DOHH2 (cell line): ENCODE results near the gene UBE2Z.

Source experiments
- H3F3A ChIP-seq: fragments of 200-600 bp; sonication (generic), shearing (Covaris generic); 2 replicates; pipeline ENCODE4 v1.6.0; 2016; ENCODE audit warnings: antibody characterized with exemption, mild to moderate bottlenecking; ENCODE audit not compliant: control insufficient read depth, insufficient read depth
- H3K27ac ChIP-seq: fragments of 200-600 bp; sonication (generic); 2 replicates; pipeline ENCODE4 v1.5.1; 2014; ENCODE audit warnings: low read depth, mild to moderate bottlenecking, low read length, moderate library complexity
- H3K27me3 ChIP-seq: fragments of 200-600 bp; sonication (generic); 2 replicates; pipeline ENCODE4 v1.6.1; 2014; ENCODE audit warnings: mild to moderate bottlenecking, low read length, mixed read lengths; ENCODE audit not compliant: control insufficient read depth
- H3K36me3 ChIP-seq: fragments of 200-600 bp; sonication (generic); 2 replicates; pipeline ENCODE4 v1.6.1; 2014; ENCODE audit warnings: mild to moderate bottlenecking, low read length, moderate library complexity, mixed read lengths; ENCODE audit not compliant: control insufficient read depth
- H3K4me1 ChIP-seq: fragments of 200-600 bp; sonication (generic); 2 replicates; pipeline ENCODE4 v1.6.1; 2014; ENCODE audit warnings: mild to moderate bottlenecking, low read length, mixed read lengths; ENCODE audit not compliant: control insufficient read depth
- H3K4me2 ChIP-seq: fragments of 200-600 bp; sonication (generic); 2 replicates; pipeline ENCODE4 v1.6.0; 2014; ENCODE audit warnings: mild to moderate bottlenecking, low read length, moderate library complexity
- H3K4me3 ChIP-seq: fragments of 200-600 bp; sonication (generic); 2 replicates; pipeline ENCODE4 v1.5.1; 2014; ENCODE audit warnings: mild to moderate bottlenecking, low read length, mixed read lengths
- H3K79me2 ChIP-seq: fragments of 200-600 bp; sonication (generic); 2 replicates; pipeline ENCODE4 v1.6.1; 2014; ENCODE audit warnings: mild to moderate bottlenecking, low read length, mixed read lengths; ENCODE audit not compliant: control insufficient read depth
- H3K9me2 ChIP-seq: fragments of 200-600 bp; sonication (generic); replicated peaks from 2 replicates; pipeline ENCODE4 v1.6.1; 2014; ENCODE audit warnings: mild to moderate bottlenecking, low read length, mixed read lengths; ENCODE audit not compliant: control insufficient read depth
- H3K9me3 ChIP-seq: fragments of 200-600 bp; sonication (generic); 2 replicates; pipeline ENCODE4 v1.6.1; 2014; ENCODE audit warnings: antibody characterized with exemption, low read length, mixed read lengths; ENCODE audit not compliant: control insufficient read depth, insufficient read depth
- H4K20me1 ChIP-seq: fragments of 200-600 bp; sonication (generic); 2 replicates; pipeline ENCODE4 v1.6.0; 2014; ENCODE audit warnings: low read depth, mild to moderate bottlenecking, antibody characterized with exemption, low read length, moderate library complexity; ENCODE audit not compliant: control insufficient read depth, insufficient read depth
- EZH2phosphoT487 ChIP-seq: fragments of 200-600 bp; sonication (generic); IDR thresholded peaks from 2 replicates; pipeline ENCODE4 v1.6.1; 2017; ENCODE audit warnings: borderline replicate concordance, mild to moderate bottlenecking, antibody characterized with exemption, low read length, moderate library complexity, mixed read lengths
- TF ChIP-seq, protein P1 (sequence below): fragments of 200-600 bp; sonication (generic); IDR thresholded peaks from one replicate; pipeline ENCODE4 v1.5.1; 2014; ENCODE audit warnings: antibody characterized with exemption, mild to moderate bottlenecking, low read depth, low read length; ENCODE audit not compliant: poor library complexity, severe bottlenecking

Gene UBE2Z

GRCh38 chr17:48878920-48879898, 29.0 kb upstream of the UBE2Z start:
- H3K4me2 ChIP-seq: no peak overlapping the region
- H3K79me2 ChIP-seq: no peaks in the 10 kb centered on the region
- H3F3A ChIP-seq: no peaks in the 10 kb centered on the region
- TF ChIP-seq, protein P1, sequence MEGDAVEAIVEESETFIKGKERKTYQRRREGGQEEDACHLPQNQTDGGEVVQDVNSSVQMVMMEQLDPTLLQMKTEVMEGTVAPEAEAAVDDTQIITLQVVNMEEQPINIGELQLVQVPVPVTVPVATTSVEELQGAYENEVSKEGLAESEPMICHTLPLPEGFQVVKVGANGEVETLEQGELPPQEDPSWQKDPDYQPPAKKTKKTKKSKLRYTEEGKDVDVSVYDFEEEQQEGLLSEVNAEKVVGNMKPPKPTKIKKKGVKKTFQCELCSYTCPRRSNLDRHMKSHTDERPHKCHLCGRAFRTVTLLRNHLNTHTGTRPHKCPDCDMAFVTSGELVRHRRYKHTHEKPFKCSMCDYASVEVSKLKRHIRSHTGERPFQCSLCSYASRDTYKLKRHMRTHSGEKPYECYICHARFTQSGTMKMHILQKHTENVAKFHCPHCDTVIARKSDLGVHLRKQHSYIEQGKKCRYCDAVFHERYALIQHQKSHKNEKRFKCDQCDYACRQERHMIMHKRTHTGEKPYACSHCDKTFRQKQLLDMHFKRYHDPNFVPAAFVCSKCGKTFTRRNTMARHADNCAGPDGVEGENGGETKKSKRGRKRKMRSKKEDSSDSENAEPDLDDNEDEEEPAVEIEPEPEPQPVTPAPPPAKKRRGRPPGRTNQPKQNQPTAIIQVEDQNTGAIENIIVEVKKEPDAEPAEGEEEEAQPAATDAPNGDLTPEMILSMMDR: peak; percentile 97
- TF ChIP-seq EZH2phosphoT487: no peak
- H3K9me3 ChIP-seq: no peaks in the 10 kb centered on the region
- H3K9me2 ChIP-seq: no peaks in the 10 kb centered on the region
- H3K27ac ChIP-seq: no peak overlapping the region
- peaks cover 4% of the 10 kb centered on the region; the same call in 1 of the 2 replicates for H3K27me3 ChIP-seq
- H3K36me3 ChIP-seq: no peaks in the 10 kb centered on the region
- H4K20me1 ChIP-seq: no peaks in the 10 kb centered on the region
- H3K4me3 ChIP-seq: no peak overlapping the region
- peaks cover 3% of the 10 kb centered on the region; the same call in 1 of the 2 replicates for H3K4me1 ChIP-seq

DNA sequence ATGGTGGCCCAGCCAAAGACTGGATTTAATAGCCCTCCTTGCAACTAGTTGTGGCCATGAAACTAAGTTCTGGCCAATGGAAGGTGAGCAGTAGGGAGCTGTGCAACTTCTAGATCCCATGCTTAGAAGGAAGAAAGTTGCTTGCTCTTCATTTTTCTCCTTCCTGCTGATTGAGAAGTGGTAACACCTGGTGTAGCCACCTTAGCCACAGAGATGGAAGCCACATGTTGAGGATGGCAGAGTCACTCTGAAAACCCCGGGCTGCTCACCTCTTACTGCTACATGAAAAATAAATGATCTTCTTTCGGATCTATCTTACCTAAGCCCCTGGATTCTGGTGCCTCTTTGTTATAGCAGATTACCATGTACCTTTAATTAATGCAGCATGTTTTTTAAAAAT, 25.9 kb upstream of the UBE2Z start:
- no peak overlapping the region for H3K4me2 ChIP-seq
- H3K36me3 ChIP-seq: no peaks in the 10 kb centered on the region
- H3K79me2 ChIP-seq: no peaks in the 10 kb centered on the region
- no peaks in the 10 kb centered on the region for H3K9me2 ChIP-seq
- H3K9me3 ChIP-seq: no peaks in the 10 kb centered on the region
- H3K4me1 ChIP-seq: peaks cover 3% of the 10 kb centered on the region; the same call in 1 of the 2 replicates
- no peaks in the 10 kb centered on the region for H4K20me1 ChIP-seq
- no peak for TF ChIP-seq EZH2phosphoT487
- TF ChIP-seq, protein P1: no peak
- H3K27ac ChIP-seq: no peak overlapping the region
- H3K27me3 ChIP-seq: peaks cover 3% of the 10 kb centered on the region; the same call in 1 of the 2 replicates
- H3K4me3 ChIP-seq: no peak overlapping the region
- H3F3A ChIP-seq: no peaks in the 10 kb centered on the region

DNA sequence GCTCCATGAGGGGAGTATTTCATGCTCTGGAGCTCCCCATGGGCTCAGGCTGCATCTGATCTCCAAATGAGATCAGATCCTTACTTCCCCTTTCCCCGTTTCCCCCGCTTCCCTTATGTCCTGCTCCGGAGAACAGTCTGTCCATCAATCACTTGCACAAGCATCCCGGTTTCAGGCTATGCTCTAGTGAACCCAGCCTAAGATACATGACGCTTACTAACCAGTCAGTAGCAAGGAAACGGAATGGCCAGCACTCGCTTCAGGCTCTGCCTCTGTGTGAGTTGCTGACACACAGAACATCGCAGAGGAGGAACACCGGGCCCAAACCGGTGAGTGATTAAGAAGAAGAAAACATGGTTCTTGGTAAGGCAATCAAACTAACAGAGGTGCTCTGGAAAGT, 25.0 kb upstream of the UBE2Z start:
- TF ChIP-seq, protein P1: no peak
- TF ChIP-seq EZH2phosphoT487: no peak
- no peaks in the 10 kb centered on the region for H3K27me3 ChIP-seq
- H3K27ac ChIP-seq: no peak overlapping the region
- no peak overlapping the region for H3K4me2 ChIP-seq
- no peaks in the 10 kb centered on the region for H3K9me3 ChIP-seq
- H3F3A ChIP-seq: no peaks in the 10 kb centered on the region
- no peak overlapping the region for H3K4me3 ChIP-seq
- H3K9me2 ChIP-seq: no peaks in the 10 kb centered on the region
- no peaks in the 10 kb centered on the region for H4K20me1 ChIP-seq
- peaks cover 3% of the 10 kb centered on the region; the same call in 1 of the 2 replicates for H3K4me1 ChIP-seq
- H3K79me2 ChIP-seq: no peaks in the 10 kb centered on the region
- no peaks in the 10 kb centered on the region for H3K36me3 ChIP-seq
